WERI-Rb-1 (cell line): ENCODE results near the gene JSRP1.

Source experiments
- DNase-seq: peaks from one replicate; pipeline ENCODE4 v3.0.0-alpha.2; 2020
- H3K27ac ChIP-seq: fragments of 250-450 bp; sonication (Bioruptor Pico); 2 replicates; pipeline ENCODE4 v1.5.1; 2020; ENCODE audit warnings: mild to moderate bottlenecking, moderate library complexity
- H3K27me3 ChIP-seq: fragments of 250-450 bp; sonication (Bioruptor Pico); 2 replicates; pipeline ENCODE4 v1.5.1; 2021; ENCODE audit warnings: mild to moderate bottlenecking, low read depth, moderate library complexity; ENCODE audit not compliant: insufficient read depth, severe bottlenecking
- H3K36me3 ChIP-seq: fragments of 250-450 bp; sonication (Bioruptor Pico); 2 replicates; pipeline ENCODE4 v1.5.1; 2020; ENCODE audit warnings: mild to moderate bottlenecking, moderate library complexity
- H3K4me3 ChIP-seq: 2 replicates; pipeline ENCODE4 v1.5.1; 2011; ENCODE audit warnings: low read depth, mild to moderate bottlenecking, control low read depth, low read length
- H3K9me3 ChIP-seq: fragments of 250-450 bp; sonication (Bioruptor Pico); 2 replicates; pipeline ENCODE4 v1.5.1; 2021; ENCODE audit warnings: mild to moderate bottlenecking, moderate library complexity; ENCODE audit not compliant: severe bottlenecking
- CTCF ChIP-seq: IDR thresholded peaks from 2 replicates; pipeline ENCODE4 v1.5.1; 2011; ENCODE audit warnings: low read depth, mild to moderate bottlenecking, control low read depth, inconsistent platforms, low read length

The JSRP1 gene

GRCh38 chr19:2259336-2259735 is 3.1 kb upstream of the JSRP1 start:
- Histone ChIP-seq H3K27me3 (no peaks in the 10 kb centered on the region), H3K36me3 (no peaks in the 10 kb centered on the region), H3K9me3 (no peaks in the 10 kb centered on the region), H3K4me3 (no peak overlapping the region), H3K27ac (no peak overlapping the region)
- no peak for TF ChIP-seq CTCF
- DNase-seq, result no peak

- TF ChIP-seq CTCF, result no peak
- no peaks in the 10 kb centered on the region for H3K9me3 ChIP-seq
- H3K4me3 ChIP-seq, result no peak overlapping the region
- peaks cover 11% of the 10 kb centered on the region for H3K36me3 ChIP-seq
- no peaks in the 10 kb centered on the region for H3K27me3 ChIP-seq
- H3K27ac ChIP-seq, result no peak overlapping the region
- DNase-seq, result no peak
Observed at GRCh38 chr19:2255112-2255845, 938 bp downstream of the JSRP1 start.

- Histone ChIP-seq H3K27ac (no peak overlapping the region), H3K27me3 (no peaks in the 10 kb centered on the region), H3K9me3 (no peaks in the 10 kb centered on the region), H3K4me3 (no peak overlapping the region), H3K36me3 (peaks cover 21% of the 10 kb centered on the region)
- no peak for TF ChIP-seq CTCF
- no peak for DNase-seq
Observed at GRCh38 chr19:2254064-2254872, 1.9 kb downstream of the JSRP1 start.

- H3K9me3 ChIP-seq, result no peaks in the 10 kb centered on the region
- peaks cover 30% of the 10 kb centered on the region for H3K36me3 ChIP-seq
- H3K4me3 ChIP-seq, result no peak overlapping the region
- H3K27me3 ChIP-seq, result no peaks in the 10 kb centered on the region
- H3K27ac ChIP-seq, result no peak overlapping the region
- DNase-seq, result no peak
- peak; percentile 52 for TF ChIP-seq CTCF
Observed at GRCh38 chr19:2253106-2254063, 2.8 kb downstream of the JSRP1 start.

GRCh38 chr19:2252797-2253105 is 3.5 kb downstream of the JSRP1 start:
- TF ChIP-seq CTCF, result no peak
- H3K27me3 ChIP-seq, result no peaks in the 10 kb centered on the region

More at GRCh38 chr19:2252797-2253105, 3.5 kb downstream of the JSRP1 start:
- DNase-seq, result no peak
- H3K9me3 ChIP-seq, result no peaks in the 10 kb centered on the region
- H3K27ac ChIP-seq, result no peak overlapping the region
- H3K4me3 ChIP-seq, result no peak overlapping the region
- peaks cover 30% of the 10 kb centered on the region for H3K36me3 ChIP-seq
